KOPT-K1 (cell line): Measurements from ENCODE around the gene FNTB.

Source experiments
- H3K27ac ChIP-seq: fragments of 200-600 bp; sonication (generic); 2 replicates; pipeline ENCODE4 v1.5.1; 2016; ENCODE audit warnings: antibody characterized with exemption, mild to moderate bottlenecking, low read depth, low read length; ENCODE audit not compliant: poor library complexity, severe bottlenecking
- H3K36me3 ChIP-seq: fragments of 200-600 bp; sonication (generic); 2 replicates; pipeline ENCODE4 v1.5.1; 2017; ENCODE audit warnings: antibody characterized with exemption, mild to moderate bottlenecking, low read length, moderate library complexity; ENCODE audit not compliant: insufficient read depth
- H3K9me3 ChIP-seq: fragments of 200-600 bp; sonication (generic); 2 replicates; pipeline ENCODE4 v1.5.1; 2017; ENCODE audit warnings: antibody characterized with exemption, low read length, mild to moderate bottlenecking; ENCODE audit not compliant: insufficient read depth, poor library complexity, severe bottlenecking

FNTB gene

DNA sequence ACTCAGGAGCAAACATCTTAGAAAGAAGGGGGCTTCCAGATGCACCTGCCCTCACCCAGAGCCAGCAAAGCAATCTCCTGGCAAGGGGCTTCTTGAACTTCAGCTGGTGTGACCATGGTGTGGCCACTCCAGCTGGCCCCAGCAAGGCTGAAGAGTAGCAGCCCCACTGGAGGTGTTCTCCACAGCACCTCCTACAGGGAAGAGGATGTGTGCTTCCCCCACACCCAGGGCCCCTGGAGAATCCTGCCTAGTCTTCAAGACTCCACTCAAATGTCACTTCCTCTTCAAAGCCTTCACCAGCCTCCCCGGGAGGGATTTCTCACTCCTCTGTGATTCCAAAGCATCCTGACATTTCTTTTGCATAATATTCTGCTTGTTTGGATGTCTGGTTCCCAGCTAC is 23.1 kb upstream of the FNTB start:
- H3K27ac ChIP-seq, result no peak overlapping the region
- 0 out of 2 replicates have a peak, but pooled peaks cover 6% of the 10 kb centered on the region for H3K36me3 ChIP-seq
- H3K9me3 ChIP-seq, result no peaks in the 10 kb centered on the region

DNA sequence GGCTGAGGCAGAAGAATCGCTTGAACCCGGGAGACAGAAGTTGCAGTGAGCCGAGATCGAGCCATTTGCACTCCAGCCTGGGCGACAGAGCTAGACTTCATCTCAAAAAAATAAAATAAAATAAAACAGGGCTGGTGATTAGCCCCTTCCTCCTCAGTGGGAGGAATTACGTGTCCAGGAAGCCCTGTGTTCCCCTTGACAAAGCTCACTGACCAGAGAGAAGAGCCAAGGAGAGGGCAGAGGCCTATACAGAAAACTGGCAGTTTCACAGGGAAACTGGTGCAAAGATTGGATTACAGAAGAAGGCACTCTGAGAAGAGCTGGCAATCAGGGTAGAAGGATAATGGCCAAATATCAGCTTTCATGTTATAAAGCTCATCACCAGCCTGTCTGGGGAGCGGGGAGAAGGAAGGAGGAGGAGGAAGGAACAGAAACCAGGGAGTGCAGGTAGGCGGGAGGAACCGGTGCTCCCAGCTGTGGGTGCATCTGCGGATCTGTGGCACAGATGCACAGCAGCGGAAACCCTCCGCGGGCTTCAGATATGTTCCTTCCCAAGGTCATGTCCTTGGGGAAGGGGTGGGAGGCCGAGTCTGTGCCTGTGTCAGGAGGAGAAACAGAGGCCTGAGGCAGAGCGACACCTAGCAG is 21.2 kb upstream of the FNTB start:
- Histone ChIP-seq H3K27ac (no peak overlapping the region), H3K9me3 (no peaks in the 10 kb centered on the region), H3K36me3 (no peaks in the 10 kb centered on the region)

DNA sequence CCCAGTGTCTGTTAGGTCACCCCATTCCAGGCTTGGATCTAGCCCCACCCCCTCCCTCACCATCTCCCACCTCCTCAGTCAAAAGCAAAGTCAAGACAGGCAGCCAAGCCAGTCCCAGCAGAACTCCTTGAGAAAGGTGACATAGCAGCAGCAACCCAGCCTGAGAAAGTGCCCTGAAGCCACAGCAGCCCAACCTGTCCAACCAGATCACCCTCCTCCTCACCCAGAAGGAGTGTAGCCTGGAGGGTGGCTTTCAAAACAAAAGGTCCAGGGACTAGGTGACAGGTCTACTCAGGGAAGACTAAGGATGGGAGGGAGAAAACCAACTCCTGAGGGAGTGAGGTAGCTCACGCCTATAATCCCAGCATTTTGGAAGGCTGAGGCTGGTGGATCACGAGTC is 19.7 kb upstream of the FNTB start:
- H3K27ac ChIP-seq, result no peak overlapping the region

DNA sequence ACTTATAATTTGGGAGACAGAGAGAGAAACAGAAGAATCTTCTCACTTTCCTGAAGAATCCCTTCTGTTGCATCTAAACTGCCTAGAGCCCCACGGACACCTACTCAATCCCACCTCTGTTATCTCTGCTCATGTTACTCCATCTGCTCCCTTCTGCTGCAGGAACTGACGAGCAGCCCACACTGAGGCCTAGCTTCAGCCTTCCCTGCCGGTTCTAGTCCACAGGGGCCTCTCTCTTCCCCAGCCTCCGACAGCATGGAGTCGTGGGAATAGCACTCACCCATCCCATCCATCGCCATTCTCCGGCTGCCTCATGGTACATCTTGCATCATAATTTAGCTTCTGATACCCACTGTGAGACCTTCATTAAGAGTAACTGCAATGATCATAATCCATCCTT is 18.5 kb upstream of the FNTB start:
- no peak overlapping the region for H3K27ac ChIP-seq

More for the DNA sequence above, 19.7 kb upstream of the FNTB start:
- no peaks in the 10 kb centered on the region for H3K9me3 ChIP-seq
- H3K36me3 ChIP-seq, result no peaks in the 10 kb centered on the region

DNA sequence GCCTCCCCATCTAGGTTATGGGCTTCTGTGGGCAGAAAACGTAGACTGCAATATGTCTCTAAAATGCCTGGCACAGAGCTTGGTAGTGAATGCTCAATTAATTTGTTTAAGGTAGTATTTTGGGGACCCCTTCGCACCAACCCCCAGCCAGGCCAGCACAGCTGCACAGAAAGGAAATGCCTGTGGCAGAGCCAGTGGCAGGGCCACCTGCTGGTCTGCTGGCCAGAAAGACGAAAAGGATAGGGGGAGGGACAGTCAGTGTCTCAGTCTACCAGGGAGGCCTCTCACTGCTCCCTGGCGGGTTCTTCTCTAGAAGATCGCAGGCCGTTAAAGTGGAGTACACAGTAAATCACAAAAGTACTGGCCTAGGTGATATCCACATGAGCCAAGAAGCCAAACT is 18.0 kb upstream of the FNTB start:
- no peaks in the 10 kb centered on the region for H3K9me3 ChIP-seq
- no peak overlapping the region for H3K27ac ChIP-seq
- no peaks in the 10 kb centered on the region for H3K36me3 ChIP-seq

More for the DNA sequence above, 18.5 kb upstream of the FNTB start:
- Histone ChIP-seq H3K36me3 (no peaks in the 10 kb centered on the region), H3K9me3 (no peaks in the 10 kb centered on the region)

DNA sequence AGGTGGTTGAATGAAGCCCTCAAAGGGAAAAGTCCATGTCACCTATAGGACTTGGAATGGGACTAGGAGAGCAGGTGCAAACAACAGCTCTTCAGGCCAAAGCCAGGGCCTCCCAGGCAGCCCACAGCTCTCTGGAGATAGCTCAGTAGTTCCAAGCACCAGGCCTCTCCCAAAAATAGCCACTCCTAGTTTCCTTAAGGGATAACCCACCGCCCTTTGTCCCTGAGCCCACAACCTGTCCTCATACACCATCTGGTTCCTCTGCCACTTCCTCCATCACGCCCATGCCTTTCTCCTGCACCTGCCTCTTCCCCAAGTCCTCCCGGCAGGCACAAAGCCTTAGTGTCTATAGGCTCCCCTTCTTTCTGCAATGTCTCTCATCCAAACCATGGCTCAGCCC is 16.7 kb upstream of the FNTB start:
- H3K9me3 ChIP-seq, result no peaks in the 10 kb centered on the region
- H3K27ac ChIP-seq, result no peak overlapping the region
- no peaks in the 10 kb centered on the region for H3K36me3 ChIP-seq

DNA sequence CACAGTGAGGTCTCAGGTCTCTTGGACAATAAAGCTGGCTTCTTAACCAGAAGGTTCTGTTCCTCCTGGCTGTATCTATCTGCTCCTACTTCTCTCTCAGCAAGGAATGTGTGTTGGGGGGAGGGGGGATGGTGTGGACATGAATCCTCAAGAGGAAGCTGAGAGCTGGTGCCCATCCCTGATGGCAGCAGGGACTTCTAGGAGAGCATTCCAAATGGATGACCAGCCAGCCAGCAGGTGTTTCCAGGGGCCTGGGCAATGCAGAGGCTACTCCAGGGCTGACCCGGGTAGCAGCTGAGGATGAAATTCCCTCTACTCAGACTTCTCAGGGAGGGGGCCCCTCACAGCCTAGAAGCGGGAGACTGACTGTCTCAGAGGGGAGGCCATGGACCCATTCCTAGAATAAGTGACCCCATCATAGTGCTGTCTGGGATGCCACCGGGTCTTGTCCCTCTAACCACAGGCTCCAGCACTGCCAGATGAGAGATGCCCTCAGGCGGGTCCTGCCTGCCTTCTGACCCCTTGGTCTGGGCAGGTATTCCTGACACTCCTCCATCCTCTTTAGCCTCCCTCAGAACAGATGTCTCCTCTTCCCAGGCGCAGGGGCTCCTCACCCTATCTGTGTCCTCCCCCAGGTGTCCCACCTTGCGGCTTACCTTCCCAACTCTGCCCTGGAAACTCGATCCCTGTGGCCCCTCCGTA is 15.8 kb upstream of the FNTB start:
- Histone ChIP-seq H3K9me3 (no peaks in the 10 kb centered on the region), H3K27ac (no peak overlapping the region)

DNA sequence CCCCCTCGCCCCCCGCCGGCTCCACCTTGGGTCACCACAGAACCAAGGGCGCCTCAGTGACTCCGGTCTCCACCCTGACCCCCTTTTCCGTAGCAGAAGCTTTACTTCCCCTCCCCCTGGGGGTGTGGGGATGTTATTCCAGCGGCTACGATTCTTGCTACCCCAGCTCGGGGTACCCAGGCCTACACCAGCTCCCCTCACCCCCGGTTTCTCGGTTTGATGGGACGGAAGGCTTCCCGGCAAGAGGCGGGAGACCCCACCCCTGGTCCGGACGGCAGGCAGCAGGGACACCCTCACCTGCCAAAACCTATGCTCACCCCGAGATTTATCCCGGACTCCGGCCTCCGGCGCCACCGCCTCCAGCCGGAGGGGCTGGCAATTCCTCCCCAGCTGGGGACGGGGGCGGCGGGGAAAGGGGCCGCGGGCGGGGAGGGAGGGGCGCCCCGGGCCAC is 15.2 kb upstream of the FNTB start:
- no peaks in the 10 kb centered on the region for H3K36me3 ChIP-seq
- H3K9me3 ChIP-seq, result no peaks in the 10 kb centered on the region
- peak overlapping the region; percentile 53 for H3K27ac ChIP-seq

More for the DNA sequence above, 15.8 kb upstream of the FNTB start:
- H3K36me3 ChIP-seq, result no peaks in the 10 kb centered on the region

DNA sequence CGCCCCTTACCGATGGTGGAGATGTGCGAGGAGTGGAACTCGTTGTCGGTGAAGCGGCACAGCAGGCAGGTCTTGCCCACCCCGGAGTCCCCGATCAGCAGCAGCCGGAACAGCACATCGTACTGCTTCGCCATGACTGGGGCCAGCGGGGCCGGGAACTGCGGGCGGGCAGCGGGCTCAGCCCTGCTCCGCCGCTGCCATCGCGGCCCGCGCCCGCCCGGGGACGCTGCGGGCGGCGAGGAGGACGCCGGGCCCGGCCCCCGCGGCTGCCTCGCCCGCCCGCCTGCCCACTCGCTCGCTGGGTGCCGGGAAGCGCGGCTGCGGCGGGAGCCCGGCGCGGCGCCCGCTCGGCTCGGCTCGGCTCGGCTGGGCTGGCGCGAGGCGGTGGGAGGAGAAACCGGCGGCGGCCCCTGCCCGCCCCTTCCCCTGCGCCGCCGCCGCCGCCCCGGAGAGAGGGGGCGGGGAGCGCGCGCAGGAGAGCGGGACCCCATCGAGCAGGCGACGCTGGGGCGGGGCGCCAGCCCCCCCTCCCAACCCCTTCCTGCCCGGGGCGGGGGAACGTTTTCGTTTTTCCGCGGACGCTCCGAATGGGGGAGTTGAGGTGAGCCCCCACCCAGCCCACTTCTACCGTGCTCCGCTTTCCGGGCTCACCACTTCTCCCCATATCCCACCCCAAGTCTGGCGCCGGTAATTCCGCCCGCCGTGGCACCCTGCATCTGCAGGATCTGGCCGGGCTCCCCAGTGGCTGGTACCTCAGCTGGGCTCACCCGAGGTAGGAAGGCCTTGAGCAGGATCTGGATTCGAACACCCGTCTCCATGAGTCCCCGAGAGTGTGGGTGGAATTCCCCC is 14.5 kb upstream of the FNTB start, which contains the start of gene RAB15:
TSS of gene RAB15 (minus strand) at position 394 of the 849 bp plus-strand sequence. CDS start at position 134, 260 bp downstream.
- no peaks in the 10 kb centered on the region for H3K36me3 ChIP-seq
- H3K27ac ChIP-seq, result peak within 1 kb of the TSS; percentile 53
- H3K9me3 ChIP-seq, result no peaks in the 10 kb centered on the region

DNA sequence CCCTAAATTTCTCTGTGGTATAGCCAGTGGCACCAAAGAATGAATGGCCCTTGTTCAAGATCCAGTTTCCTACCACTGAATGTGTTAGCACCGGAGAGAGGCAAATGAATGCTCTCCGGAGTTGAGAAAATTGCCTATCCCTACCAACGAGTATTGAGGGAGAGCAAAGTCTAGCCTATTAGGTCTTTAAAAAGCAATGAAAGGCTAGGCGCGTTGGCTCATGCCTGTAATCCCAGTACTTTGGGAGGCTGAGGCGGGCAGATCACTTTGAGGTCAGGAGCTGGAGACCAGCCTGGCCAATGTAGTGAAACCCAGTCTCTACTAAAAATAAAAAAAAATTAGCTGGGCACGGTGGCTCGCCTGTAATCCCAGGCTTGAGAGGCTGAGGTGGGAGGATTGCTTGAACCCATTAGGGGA is 13.7 kb upstream of the FNTB start:
- Histone ChIP-seq H3K9me3 (no peaks in the 10 kb centered on the region), H3K36me3 (no peaks in the 10 kb centered on the region), H3K27ac (no peak overlapping the region)

DNA sequence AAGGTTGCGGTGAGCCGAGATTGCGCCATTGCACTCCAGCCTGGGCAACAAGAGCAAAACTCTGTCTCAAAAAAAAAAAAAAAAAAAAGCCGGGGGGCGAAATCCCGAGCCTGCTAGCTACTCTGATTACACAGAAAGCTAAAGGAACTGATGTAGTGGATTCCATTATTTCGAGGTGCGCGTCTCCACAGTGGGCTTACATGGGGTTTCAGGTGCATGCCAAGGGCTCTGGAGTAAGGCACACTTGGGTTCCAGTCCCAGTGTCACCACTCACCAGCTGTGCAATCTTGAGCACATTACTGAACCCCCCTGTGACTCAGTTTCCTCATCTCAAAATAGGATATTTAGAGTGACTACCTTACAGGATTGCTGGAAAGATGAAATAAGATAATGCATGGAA is 12.9 kb upstream of the FNTB start:
- Histone ChIP-seq H3K9me3 (no peaks in the 10 kb centered on the region), H3K36me3 (no peaks in the 10 kb centered on the region), H3K27ac (no peak overlapping the region)

DNA sequence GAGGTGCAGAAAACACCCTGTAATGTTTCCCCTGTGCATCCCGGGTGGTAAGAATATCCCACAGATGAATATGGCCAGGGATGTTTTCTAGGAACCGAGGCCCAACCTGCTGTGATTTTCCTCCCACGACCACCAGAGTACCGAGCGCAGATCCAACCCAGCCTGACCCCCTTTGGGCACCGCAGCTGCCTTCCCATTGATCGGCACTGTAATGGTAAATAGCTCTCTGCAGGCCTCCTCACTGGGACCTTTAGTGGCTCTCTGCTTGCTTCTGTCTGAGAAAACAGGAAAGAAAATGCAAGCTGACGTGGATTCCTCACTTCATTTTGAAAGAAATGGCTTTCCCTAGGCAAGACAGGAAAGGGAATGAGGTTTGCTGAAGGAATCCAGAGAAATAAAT is 12.1 kb upstream of the FNTB start:
- Histone ChIP-seq H3K9me3 (no peaks in the 10 kb centered on the region), H3K27ac (no peak overlapping the region), H3K36me3 (no peaks in the 10 kb centered on the region)

DNA sequence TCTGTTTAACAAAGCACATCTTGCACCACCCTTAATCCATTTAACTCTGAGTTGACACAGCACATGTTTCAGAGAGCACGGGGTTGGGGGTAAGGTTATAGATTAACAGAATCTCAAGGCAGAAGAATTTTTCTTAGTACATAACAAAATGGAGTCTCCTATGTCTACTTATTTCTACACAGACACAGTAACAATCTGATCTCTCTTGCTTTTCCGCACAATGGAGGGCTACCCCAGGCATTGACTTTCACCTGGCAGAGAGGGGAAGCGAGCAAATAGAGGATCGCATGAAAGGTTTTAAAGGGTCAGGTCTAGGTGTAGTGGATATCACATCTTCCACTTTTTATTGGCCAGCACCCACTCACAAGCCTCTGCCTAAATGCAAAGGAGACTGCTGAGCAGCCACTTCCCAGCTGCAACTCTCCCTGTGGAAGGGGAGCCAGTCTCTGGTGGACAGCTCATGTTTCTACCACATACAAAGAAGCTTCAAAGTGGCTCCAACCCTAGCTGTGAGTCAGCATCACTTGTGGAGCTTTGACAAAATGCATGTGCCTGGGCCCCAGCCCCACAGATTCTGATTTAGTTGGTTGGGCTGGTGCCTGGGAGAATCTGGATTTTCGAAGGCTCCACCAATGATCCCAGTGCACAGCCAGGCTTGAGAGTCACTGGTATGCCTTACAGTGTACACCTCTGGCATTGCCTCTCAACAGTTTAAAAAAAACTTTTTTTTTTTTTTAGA is 7.2 kb upstream of the FNTB start:
- Histone ChIP-seq H3K36me3 (no peaks in the 10 kb centered on the region), H3K9me3 (no peaks in the 10 kb centered on the region), H3K27ac (no peak overlapping the region)

DNA sequence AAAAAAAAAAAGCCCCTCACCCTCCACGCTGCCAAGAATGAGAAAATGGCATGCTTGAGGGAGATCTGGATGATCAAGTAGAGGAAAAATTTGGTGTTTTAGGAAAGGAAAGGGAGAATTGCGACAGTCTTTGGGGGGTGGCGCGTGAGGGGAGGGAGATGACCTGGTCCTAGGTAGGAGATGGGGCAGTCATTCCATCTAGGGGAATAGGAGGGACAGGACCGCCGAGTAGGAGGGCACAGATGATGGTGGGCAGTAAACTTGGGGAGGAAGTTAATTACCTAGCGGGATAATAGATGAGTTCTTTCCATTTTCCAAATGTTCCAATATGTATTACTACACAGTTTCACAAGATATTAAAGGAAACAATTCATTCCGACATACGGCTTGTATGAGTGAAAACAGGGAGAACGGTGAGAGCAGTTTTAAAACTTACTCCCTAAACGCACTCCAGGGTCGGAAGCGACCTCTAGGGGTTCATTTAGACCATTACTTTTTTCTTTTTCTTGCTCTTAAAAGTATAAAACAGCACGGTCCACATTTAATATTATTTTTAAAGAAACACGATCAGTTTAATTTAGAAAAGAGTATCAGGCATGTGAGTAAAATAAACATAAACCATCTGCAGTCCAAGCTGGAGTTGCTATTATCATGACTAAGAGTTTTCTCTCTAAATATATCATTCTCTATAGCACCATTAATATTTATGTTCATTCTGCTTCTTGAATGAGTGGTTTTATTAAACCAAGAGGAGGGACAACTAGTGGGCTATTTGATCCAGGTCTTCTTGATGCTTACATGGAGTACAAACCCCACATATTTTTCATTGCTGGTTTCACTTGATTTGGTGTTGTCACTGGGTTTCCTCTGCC is 3.0 kb upstream of the FNTB start:
- H3K36me3 ChIP-seq, result no peaks in the 10 kb centered on the region
- H3K9me3 ChIP-seq, result no peaks in the 10 kb centered on the region
- H3K27ac ChIP-seq, result no peak overlapping the region
